ENCODE results near the gene CPT1C.
"Not testable (repeated sequence)": the region's sequence is repeated elsewhere in the genome, so short reads cannot be mapped to it uniquely, and the experiment has no call there.

CPT1C gene

GRCh38 chr19:49704888-49705642 is 14.1 kb downstream of the CPT1C start:
- FAIRE-seq (no peak), DNase-seq (ENCODE audit: low spot score) (no peak)

- FAIRE-seq (no peak), DNase-seq (ENCODE audit: low spot score) (no peak)
Observed at GRCh38 chr19:49705919-49706318, 15.0 kb downstream of the CPT1C start.

GRCh38 chr19:49710372-49710951 is 19.5 kb downstream of the CPT1C start:
- no peak for FAIRE-seq
- DNase-seq (ENCODE audit: low spot score): no peak

GRCh38 chr19:49712397-49712859 is 21.5 kb downstream of the CPT1C start:
- DNase-seq (ENCODE audit: low spot score): peak; percentile 70

GRCh38 chr19:49713236-49713845 is 22.4 kb downstream of the CPT1C start:
- no peak for FAIRE-seq

More at GRCh38 chr19:49712397-49712859, 21.5 kb downstream of the CPT1C start:
- FAIRE-seq: peak; percentile 40

GRCh38 chr19:49716154-49716553 is 25.2 kb downstream of the CPT1C start:
- FAIRE-seq: no peak
- no peak for DNase-seq (ENCODE audit: low spot score)

More at GRCh38 chr19:49713236-49713845, 22.4 kb downstream of the CPT1C start:
- DNase-seq (ENCODE audit: low spot score): no peak

- DNase-seq (ENCODE audit: low spot score) (no peak), FAIRE-seq (no peak)
Observed at GRCh38 chr19:49718511-49718910, 27.6 kb downstream of the CPT1C start.

- DNase-seq (ENCODE audit: low spot score) (no peak), FAIRE-seq (no peak)
Observed at GRCh38 chr19:49718991-49719390, 28.1 kb downstream of the CPT1C start.

GRCh38 chr19:49719420-49719819 is 28.5 kb downstream of the CPT1C start:
- not testable (repeated sequence) for FAIRE-seq; DNase-seq (ENCODE audit: low spot score)

GRCh38 chr19:49727217-49728030 is 36.5 kb downstream of the CPT1C start:
- FAIRE-seq (no peak), DNase-seq (ENCODE audit: low spot score) (no peak)

GRCh38 chr19:49730166-49730565 is 39.2 kb downstream of the CPT1C start:
- no peak for DNase-seq (ENCODE audit: low spot score)

GRCh38 chr19:49738268-49738667 is 47.4 kb downstream of the CPT1C start:
- DNase-seq (ENCODE audit: low spot score): no peak
- no peak for FAIRE-seq

More at GRCh38 chr19:49730166-49730565, 39.2 kb downstream of the CPT1C start:
- no peak for FAIRE-seq

GRCh38 chr19:49739098-49739497 is 48.2 kb downstream of the CPT1C start:
- FAIRE-seq (no peak), DNase-seq (ENCODE audit: low spot score) (no peak)

GRCh38 chr19:49739933-49740332 is 49.0 kb downstream of the CPT1C start:
- FAIRE-seq (no peak), DNase-seq (ENCODE audit: low spot score) (no peak)

- no peak for FAIRE-seq
- no peak for DNase-seq (ENCODE audit: low spot score)
Observed at GRCh38 chr19:49741210-49741844, 50.4 kb downstream of the CPT1C start.

- FAIRE-seq (no peak), DNase-seq (ENCODE audit: low spot score) (no peak)
Observed at GRCh38 chr19:49744946-49745381, 54.0 kb downstream of the CPT1C start.

GRCh38 chr19:49746206-49746958 is 55.5 kb downstream of the CPT1C start:
- DNase-seq (ENCODE audit: low spot score): peak; percentile 21
- no peak for FAIRE-seq

GRCh38 chr19:49749055-49749716 is 58.3 kb downstream of the CPT1C start:
- FAIRE-seq: no peak
- DNase-seq (ENCODE audit: low spot score): no peak

GRCh38 chr19:49749771-49750170 is 58.9 kb downstream of the CPT1C start:
- DNase-seq (ENCODE audit: low spot score): no peak
- FAIRE-seq: no peak

- FAIRE-seq (no peak), DNase-seq (ENCODE audit: low spot score) (no peak)
Observed at GRCh38 chr19:49752701-49753100, 61.8 kb downstream of the CPT1C start.
